SK-N-MC (cell line): ENCODE data around the gene PCNX2.

Source experiments
- DNase-seq: peaks from one replicate; pipeline ENCODE4 v3.0.0-alpha.2; 2011; ENCODE audit warnings: low read depth, low spot score
- H3K27ac ChIP-seq: fragments of 200-600 bp; sonication (generic); 2 replicates; pipeline ENCODE4 v1.5.1; 2016; ENCODE audit warnings: mixed run types
- H3K36me3 ChIP-seq: fragments of 200-600 bp; sonication (generic); 2 replicates; pipeline ENCODE4 v1.6.1; 2017; ENCODE audit warnings: antibody characterized with exemption, low read length, mixed read lengths; ENCODE audit not compliant: insufficient read depth
- H3K4me3 ChIP-seq: fragments of 200-600 bp; sonication (generic); 2 replicates; pipeline ENCODE4 v1.5.1; 2016
- H3K9ac ChIP-seq: fragments of 200-600 bp; sonication (generic); 2 replicates; pipeline ENCODE4 v1.8.0; 2017; ENCODE audit warnings: mixed run types, mixed read lengths; ENCODE audit not compliant: insufficient read length
- H3K9me3 ChIP-seq: fragments of 200-600 bp; sonication (generic); 2 replicates; pipeline ENCODE4 v1.6.1; 2017; ENCODE audit warnings: low read depth, mild to moderate bottlenecking, antibody characterized with exemption, low read length, moderate library complexity, mixed read lengths
- EZH2 ChIP-seq: fragments of 200-600 bp; sonication (generic); IDR thresholded peaks from one replicate; pipeline ENCODE4 v1.6.1; 2017; ENCODE audit warnings: antibody characterized with exemption
- FOXP2 ChIP-seq: optimal IDR thresholded peaks from 2 replicates; pipeline ENCODE3; 2011; ENCODE audit warnings: mild to moderate bottlenecking, moderate library complexity; ENCODE audit not compliant: insufficient read depth; ENCODE audit errors: extremely low read length, control extremely low read depth
- POLR2AphosphoS5 ChIP-seq: IDR thresholded peaks from 2 replicates; pipeline ENCODE4 v1.6.1; 2012; ENCODE audit warnings: mild to moderate bottlenecking, low read depth, low read length, borderline replicate concordance

PCNX2 gene

GRCh38 chr1:233172201-233172600, 123.3 kb downstream of the PCNX2 start:
- no peaks in the 10 kb centered on the region for H3K9me3 ChIP-seq
- no peak overlapping the region for H3K4me3 ChIP-seq
- H3K36me3 ChIP-seq, result no peaks in the 10 kb centered on the region
- H3K27ac ChIP-seq, result no peak overlapping the region
- no peak overlapping the region for H3K9ac ChIP-seq
- peak; percentile 24 for DNase-seq
- TF ChIP-seq POLR2AphosphoS5 (no peak), FOXP2 (no peak), EZH2 (no peak)

GRCh38 chr1:233170741-233171140, 124.8 kb downstream of the PCNX2 start:
- H3K27ac ChIP-seq, result no peak overlapping the region
- H3K9ac ChIP-seq, result no peak overlapping the region
- H3K36me3 ChIP-seq, result no peaks in the 10 kb centered on the region
- DNase-seq, result no peak
- H3K4me3 ChIP-seq, result no peak overlapping the region
- no peaks in the 10 kb centered on the region for H3K9me3 ChIP-seq
- TF ChIP-seq EZH2, result no peak
- TF ChIP-seq FOXP2, result no peak
- TF ChIP-seq POLR2AphosphoS5, result no peak

- no peaks in the 10 kb centered on the region for H3K36me3 ChIP-seq
- no peak overlapping the region for H3K27ac ChIP-seq
- TF ChIP-seq EZH2 (no peak), POLR2AphosphoS5 (no peak), FOXP2 (no peak)
- H3K9me3 ChIP-seq, result peaks cover 5% of the 10 kb centered on the region; the same call in 1 of the 2 replicates
- H3K4me3 ChIP-seq, result no peak overlapping the region
- H3K9ac ChIP-seq, result no peak overlapping the region
- no peak for DNase-seq
Measured at GRCh38 chr1:233168384-233168783, 127.1 kb downstream of the PCNX2 start.

GRCh38 chr1:233166896-233167295, 128.6 kb downstream of the PCNX2 start:
- Histone ChIP-seq H3K9ac (no peak overlapping the region), H3K27ac (no peak overlapping the region), H3K36me3 (no peaks in the 10 kb centered on the region), H3K4me3 (no peak overlapping the region), H3K9me3 (peaks cover 5% of the 10 kb centered on the region; the same call in 1 of the 2 replicates)
- TF ChIP-seq EZH2, result no peak
- TF ChIP-seq POLR2AphosphoS5, result no peak
- no peak for TF ChIP-seq FOXP2
- DNase-seq, result no peak

GRCh38 chr1:233163696-233164095, 131.8 kb downstream of the PCNX2 start:
- Histone ChIP-seq H3K4me3 (no peak overlapping the region), H3K27ac (no peak overlapping the region), H3K9me3 (peaks cover 5% of the 10 kb centered on the region; the same call in 1 of the 2 replicates), H3K9ac (no peak overlapping the region), H3K36me3 (no peaks in the 10 kb centered on the region)
- DNase-seq, result no peak
- TF ChIP-seq POLR2AphosphoS5 (no peak), EZH2 (no peak), FOXP2 (no peak)

- H3K36me3 ChIP-seq, result no peaks in the 10 kb centered on the region
- TF ChIP-seq EZH2 (no peak), POLR2AphosphoS5 (no peak)
- no peak overlapping the region for H3K27ac ChIP-seq
- no peak overlapping the region for H3K4me3 ChIP-seq
- no peak overlapping the region for H3K9ac ChIP-seq
- DNase-seq, result no peak
- H3K9me3 ChIP-seq, result no peaks in the 10 kb centered on the region
Measured at GRCh38 chr1:233158322-233158721, 137.2 kb downstream of the PCNX2 start.

GRCh38 chr1:233157245-233157644, 138.3 kb downstream of the PCNX2 start:
- H3K36me3 ChIP-seq, result no peaks in the 10 kb centered on the region
- no peaks in the 10 kb centered on the region for H3K9me3 ChIP-seq
- H3K27ac ChIP-seq, result no peak overlapping the region
- no peak overlapping the region for H3K9ac ChIP-seq
- TF ChIP-seq EZH2 (no peak), POLR2AphosphoS5 (no peak), FOXP2 (no peak)
- DNase-seq, result no peak
- no peak overlapping the region for H3K4me3 ChIP-seq

GRCh38 chr1:233151861-233152260, 143.7 kb downstream of the PCNX2 start:
- no peak for TF ChIP-seq FOXP2
- no peak for TF ChIP-seq EZH2
- no peak for TF ChIP-seq POLR2AphosphoS5
- DNase-seq, result no peak
- no peak overlapping the region for H3K27ac ChIP-seq
- no peak overlapping the region for H3K9ac ChIP-seq
- no peaks in the 10 kb centered on the region for H3K9me3 ChIP-seq
- H3K36me3 ChIP-seq, result no peaks in the 10 kb centered on the region
- H3K4me3 ChIP-seq, result no peak overlapping the region

GRCh38 chr1:233144434-233144833, 151.1 kb downstream of the PCNX2 start:
- Histone ChIP-seq H3K9me3 (no peaks in the 10 kb centered on the region), H3K36me3 (no peaks in the 10 kb centered on the region), H3K9ac (no peak overlapping the region), H3K4me3 (no peak overlapping the region), H3K27ac (no peak overlapping the region)
- TF ChIP-seq FOXP2 (no peak), EZH2 (no peak), POLR2AphosphoS5 (no peak)
- DNase-seq, result no peak

GRCh38 chr1:233143241-233143640, 152.3 kb downstream of the PCNX2 start:
- no peak overlapping the region for H3K27ac ChIP-seq
- DNase-seq, result peak; percentile 32
- H3K9ac ChIP-seq, result no peak overlapping the region
- H3K9me3 ChIP-seq, result no peaks in the 10 kb centered on the region
- no peak overlapping the region for H3K4me3 ChIP-seq
- H3K36me3 ChIP-seq, result no peaks in the 10 kb centered on the region
- TF ChIP-seq POLR2AphosphoS5, result no peak
- no peak for TF ChIP-seq FOXP2
- TF ChIP-seq EZH2, result no peak
